HepG2 (cell line): ENCODE measurements around the gene TATDN2. TPM values are rescaled to one million over a fixed set of nuclear protein-coding genes. Genes with fewer than 3 reads are reported as not detected.

ENCODE experiments used
- DMAP1 ChIP-seq: IDR thresholded peaks from 2 replicates; pipeline ENCODE4 v1.6.1; 2016
- ESRRA ChIP-seq: sonication (generic); formaldehyde crosslinking; IDR thresholded peaks from 2 replicates; pipeline ENCODE4 v1.5.1; 2020; ENCODE audit warnings: mild to moderate bottlenecking, low read depth, missing genetic modification reagents
- IKZF4 ChIP-seq: sonication (generic); formaldehyde crosslinking; IDR thresholded peaks from 2 replicates; pipeline ENCODE4 v1.5.1; 2020; ENCODE audit warnings: borderline replicate concordance, mild to moderate bottlenecking, low read depth, missing genetic modification reagents; ENCODE audit errors: not compliant biosample characterization
- KDM6A ChIP-seq: IDR thresholded peaks from 2 replicates; pipeline ENCODE4 v1.6.1; 2016; ENCODE audit warnings: low read depth
- KLF16 ChIP-seq, 2 experiments: sonication (generic) in 1 of 2; formaldehyde crosslinking in 1 of 2; IDR thresholded peaks; 2 replicates each; pipeline versions ENCODE4 v1.6.1 to v1.8.0; 2016 to 2023; ENCODE audit warnings: missing genetic modification reagents in 2 of 2, missing compliant biosample characterization in 1 of 2
- REPIN1 ChIP-seq: sonication (generic); formaldehyde crosslinking; IDR thresholded peaks from 2 replicates; pipeline ENCODE4 v1.8.0; 2022; ENCODE audit warnings: missing genetic modification reagents, low read depth, mild to moderate bottlenecking, borderline replicate concordance
- SMC3 ChIP-seq: IDR thresholded peaks from 2 replicates; pipeline ENCODE4 v1.6.1; 2011; ENCODE audit warnings: low read length, improper control_type of control experiment
- SP4 ChIP-seq: sonication (generic); formaldehyde crosslinking; IDR thresholded peaks from 2 replicates; pipeline ENCODE4 v1.8.1; 2023; ENCODE audit warnings: mild to moderate bottlenecking, missing genetic modification reagents
- THAP11 ChIP-seq: IDR thresholded peaks from 2 replicates; pipeline ENCODE4 v1.6.1; 2016; ENCODE audit warnings: missing biosample characterization, missing genetic modification reagents
- ZBTB3 ChIP-seq: sonication (generic); formaldehyde crosslinking; IDR thresholded peaks from 2 replicates; pipeline ENCODE4 v1.4.0; 2020; ENCODE audit warnings: low read depth, mild to moderate bottlenecking, moderate library complexity, missing genetic modification reagents, borderline replicate concordance
- ZNF34 ChIP-seq: sonication (generic); formaldehyde crosslinking; IDR thresholded peaks from 2 replicates; pipeline ENCODE4 v1.4.0; 2020; ENCODE audit warnings: mild to moderate bottlenecking, missing genetic modification reagents, borderline replicate concordance
- ZNF557 ChIP-seq: sonication (generic); formaldehyde crosslinking; IDR thresholded peaks from 2 replicates; pipeline ENCODE4 v1.4.0; 2020; ENCODE audit warnings: missing genetic modification reagents
- ZNF773 ChIP-seq: sonication (generic); formaldehyde crosslinking; IDR thresholded peaks from 2 replicates; pipeline ENCODE4 v1.4.0; 2020; ENCODE audit warnings: missing genetic modification reagents, borderline replicate concordance
- ZNF775 ChIP-seq: sonication (generic); formaldehyde crosslinking; IDR thresholded peaks from 2 replicates; pipeline ENCODE4 v1.4.0; 2020; ENCODE audit warnings: missing genetic modification reagents, mild to moderate bottlenecking, moderate library complexity, borderline replicate concordance
- polyA plus RNA-seq, 8 experiments: library from polyadenylated mRNA; depleted of rRNA in 3 of 8; stranded (reverse) in 7 of 8; unstranded in 1 of 8; fragments of >200 nt; fragmentation: Illumina TruSeq in 4 of 8; extraction: Trizol in 4 of 8; gene quantifications; 2 replicates each; pipeline versions ENCODE4 v1.2.1 to v1.2.3, GENCODE V29; 2011 to 2016; ENCODE audit warnings: low read depth in 4 of 8, missing spikeins in 1 of 8, mixed read lengths in 1 of 8; ENCODE audit not compliant: insufficient read depth in 1 of 8
- total RNA-seq, 5 experiments: library from RNA; depleted of rRNA; stranded (reverse); fragments of >200 nt; fragmentation: Illumina TruSeq; extraction: Trizol; gene quantifications; 2 replicates each; pipeline ENCODE4 v1.2.3, GENCODE V29; 2016; ENCODE audit warnings: low read depth in 1 of 5
- TF ChIP-seq, protein P1 (sequence below), 2 experiments: sonication (generic) in 1 of 2; formaldehyde crosslinking in 1 of 2; IDR thresholded peaks; 2 replicates each; pipeline versions ENCODE4 v1.6.1 to v1.9.0; 2014 to 2022; ENCODE audit warnings: antibody characterized with exemption in 1 of 2, borderline replicate concordance in 1 of 2, inconsistent platforms in 1 of 2, low read depth in 1 of 2, missing genetic modification reagents in 1 of 2
- TF ChIP-seq, protein P2 (sequence below): sonication (generic); formaldehyde crosslinking; IDR thresholded peaks from 2 replicates; pipeline ENCODE4 v1.5.0; 2020; ENCODE audit warnings: mild to moderate bottlenecking, missing genetic modification reagents
- TF ChIP-seq, protein P3 (sequence below): sonication (generic); formaldehyde crosslinking; IDR thresholded peaks from 2 replicates; pipeline ENCODE4 v1.8.0; 2022; ENCODE audit warnings: mild to moderate bottlenecking, missing genetic modification reagents; ENCODE audit not compliant: insufficient replicate concordance

The TATDN2 gene
- total and polyA plus RNA-seq, 2 of the 13 experiments (the other 11 are each of a cell fraction or from before 2014, with no cell fraction given), result 12.1 to 21.9 TPM

DNA sequence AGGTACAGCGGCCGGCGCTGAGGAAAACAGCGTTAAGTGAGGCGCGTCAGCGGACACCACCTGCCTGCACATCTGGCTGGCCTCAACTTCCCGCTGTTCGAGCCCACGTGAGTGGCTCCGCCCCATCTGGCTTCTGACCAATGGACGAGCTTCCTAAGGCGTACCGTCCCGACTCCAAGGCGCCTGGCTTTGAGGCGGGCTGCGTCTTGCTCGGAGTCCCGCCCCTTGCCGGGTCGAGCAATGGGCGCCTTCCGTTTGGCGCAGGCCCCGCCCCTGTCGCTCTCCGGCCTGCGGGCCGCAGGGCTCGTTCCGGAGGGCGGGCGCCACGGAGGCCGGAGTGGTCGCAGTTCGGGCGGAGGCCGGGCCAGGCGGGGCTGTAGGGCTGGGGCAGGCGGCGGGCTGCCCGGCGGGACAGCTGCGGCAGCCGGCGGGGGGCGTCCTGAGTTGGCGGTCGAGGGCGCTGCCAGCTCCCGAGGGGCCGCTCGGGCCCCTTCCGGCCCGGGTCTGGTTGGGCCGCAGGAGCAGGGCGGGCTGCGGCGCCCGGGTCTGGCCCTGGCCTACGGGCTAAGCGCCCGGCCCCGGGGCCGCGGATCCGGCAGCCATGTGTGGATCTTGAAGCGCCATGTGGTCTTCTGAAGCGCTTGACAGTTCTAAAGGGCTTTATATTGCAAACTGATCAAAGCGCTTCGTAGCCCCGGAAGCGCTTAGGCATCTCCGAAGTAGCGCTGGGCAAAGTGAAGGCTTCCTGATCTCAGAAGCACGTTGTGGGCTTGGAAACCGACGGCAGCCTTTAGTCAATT lies at the start of gene TATDN2 (continued):
- TF ChIP-seq, protein P1, sequence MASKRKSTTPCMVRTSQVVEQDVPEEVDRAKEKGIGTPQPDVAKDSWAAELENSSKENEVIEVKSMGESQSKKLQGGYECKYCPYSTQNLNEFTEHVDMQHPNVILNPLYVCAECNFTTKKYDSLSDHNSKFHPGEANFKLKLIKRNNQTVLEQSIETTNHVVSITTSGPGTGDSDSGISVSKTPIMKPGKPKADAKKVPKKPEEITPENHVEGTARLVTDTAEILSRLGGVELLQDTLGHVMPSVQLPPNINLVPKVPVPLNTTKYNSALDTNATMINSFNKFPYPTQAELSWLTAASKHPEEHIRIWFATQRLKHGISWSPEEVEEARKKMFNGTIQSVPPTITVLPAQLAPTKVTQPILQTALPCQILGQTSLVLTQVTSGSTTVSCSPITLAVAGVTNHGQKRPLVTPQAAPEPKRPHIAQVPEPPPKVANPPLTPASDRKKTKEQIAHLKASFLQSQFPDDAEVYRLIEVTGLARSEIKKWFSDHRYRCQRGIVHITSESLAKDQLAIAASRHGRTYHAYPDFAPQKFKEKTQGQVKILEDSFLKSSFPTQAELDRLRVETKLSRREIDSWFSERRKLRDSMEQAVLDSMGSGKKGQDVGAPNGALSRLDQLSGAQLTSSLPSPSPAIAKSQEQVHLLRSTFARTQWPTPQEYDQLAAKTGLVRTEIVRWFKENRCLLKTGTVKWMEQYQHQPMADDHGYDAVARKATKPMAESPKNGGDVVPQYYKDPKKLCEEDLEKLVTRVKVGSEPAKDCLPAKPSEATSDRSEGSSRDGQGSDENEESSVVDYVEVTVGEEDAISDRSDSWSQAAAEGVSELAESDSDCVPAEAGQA (IDR thresholded peaks at IDR 0.05; ENCODE audit: low read depth), result no peak
- TF ChIP-seq, protein P1 (CRISPR knock-in tag; IDR thresholded peaks at IDR 0.05; ENCODE audit: borderline replicate concordance), result 0 out of 2 replicates have a peak, but pooled peaks have one; percentile 80
- TF ChIP-seq REPIN1 (CRISPR knock-in tag), result peak; percentile 74; the same call in 1 of the 2 replicates
- TF ChIP-seq KDM6A (CRISPR knock-in tag), result no peak
- no peak for TF ChIP-seq SMC3
- no peak for TF ChIP-seq ZNF775 (CRISPR knock-in tag)
- TF ChIP-seq IKZF4 (CRISPR knock-in tag), result peak; percentile 32
- peak; percentile 97 for TF ChIP-seq SP4
- no peak for TF ChIP-seq ESRRA (CRISPR knock-in tag)
- TF ChIP-seq ZNF773 (CRISPR knock-in tag), result peak; percentile 76; the same call in 1 of the 2 replicates
- no peak for TF ChIP-seq ZNF34 (CRISPR knock-in tag)
- TF ChIP-seq THAP11 (CRISPR knock-in tag), result peak; percentile 50
- TF ChIP-seq ZNF557 (CRISPR knock-in tag), result no peak
- TF ChIP-seq, protein P2, sequence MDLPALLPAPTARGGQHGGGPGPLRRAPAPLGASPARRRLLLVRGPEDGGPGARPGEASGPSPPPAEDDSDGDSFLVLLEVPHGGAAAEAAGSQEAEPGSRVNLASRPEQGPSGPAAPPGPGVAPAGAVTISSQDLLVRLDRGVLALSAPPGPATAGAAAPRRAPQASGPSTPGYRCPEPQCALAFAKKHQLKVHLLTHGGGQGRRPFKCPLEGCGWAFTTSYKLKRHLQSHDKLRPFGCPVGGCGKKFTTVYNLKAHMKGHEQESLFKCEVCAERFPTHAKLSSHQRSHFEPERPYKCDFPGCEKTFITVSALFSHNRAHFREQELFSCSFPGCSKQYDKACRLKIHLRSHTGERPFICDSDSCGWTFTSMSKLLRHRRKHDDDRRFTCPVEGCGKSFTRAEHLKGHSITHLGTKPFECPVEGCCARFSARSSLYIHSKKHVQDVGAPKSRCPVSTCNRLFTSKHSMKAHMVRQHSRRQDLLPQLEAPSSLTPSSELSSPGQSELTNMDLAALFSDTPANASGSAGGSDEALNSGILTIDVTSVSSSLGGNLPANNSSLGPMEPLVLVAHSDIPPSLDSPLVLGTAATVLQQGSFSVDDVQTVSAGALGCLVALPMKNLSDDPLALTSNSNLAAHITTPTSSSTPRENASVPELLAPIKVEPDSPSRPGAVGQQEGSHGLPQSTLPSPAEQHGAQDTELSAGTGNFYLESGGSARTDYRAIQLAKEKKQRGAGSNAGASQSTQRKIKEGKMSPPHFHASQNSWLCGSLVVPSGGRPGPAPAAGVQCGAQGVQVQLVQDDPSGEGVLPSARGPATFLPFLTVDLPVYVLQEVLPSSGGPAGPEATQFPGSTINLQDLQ (CRISPR knock-in tag), result peak; percentile 15; the same call in 1 of the 2 replicates
- no peak for TF ChIP-seq ZBTB3 (CRISPR knock-in tag)
- peak in 1 of 2 experiments; percentile 12; a peak in 1 of 4 replicates for TF ChIP-seq KLF16 (CRISPR knock-in tag; IDR thresholded peaks at IDR 0.05)
- TF ChIP-seq, protein P3, sequence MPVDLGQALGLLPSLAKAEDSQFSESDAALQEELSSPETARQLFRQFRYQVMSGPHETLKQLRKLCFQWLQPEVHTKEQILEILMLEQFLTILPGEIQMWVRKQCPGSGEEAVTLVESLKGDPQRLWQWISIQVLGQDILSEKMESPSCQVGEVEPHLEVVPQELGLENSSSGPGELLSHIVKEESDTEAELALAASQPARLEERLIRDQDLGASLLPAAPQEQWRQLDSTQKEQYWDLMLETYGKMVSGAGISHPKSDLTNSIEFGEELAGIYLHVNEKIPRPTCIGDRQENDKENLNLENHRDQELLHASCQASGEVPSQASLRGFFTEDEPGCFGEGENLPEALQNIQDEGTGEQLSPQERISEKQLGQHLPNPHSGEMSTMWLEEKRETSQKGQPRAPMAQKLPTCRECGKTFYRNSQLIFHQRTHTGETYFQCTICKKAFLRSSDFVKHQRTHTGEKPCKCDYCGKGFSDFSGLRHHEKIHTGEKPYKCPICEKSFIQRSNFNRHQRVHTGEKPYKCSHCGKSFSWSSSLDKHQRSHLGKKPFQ (CRISPR knock-in tag), result no peak
- 0 out of 2 replicates have a peak, but pooled peaks have one; percentile 35 for TF ChIP-seq DMAP1 (CRISPR knock-in tag)
